ENCODE data around the gene ARHGAP22. TPM values are rescaled to one million over a fixed set of nuclear protein-coding genes. Genes with fewer than 3 reads are reported as not detected.

The ARHGAP22 gene
- total RNA-seq, 1 experiment from 2014 or later: 255 TPM

DNA sequence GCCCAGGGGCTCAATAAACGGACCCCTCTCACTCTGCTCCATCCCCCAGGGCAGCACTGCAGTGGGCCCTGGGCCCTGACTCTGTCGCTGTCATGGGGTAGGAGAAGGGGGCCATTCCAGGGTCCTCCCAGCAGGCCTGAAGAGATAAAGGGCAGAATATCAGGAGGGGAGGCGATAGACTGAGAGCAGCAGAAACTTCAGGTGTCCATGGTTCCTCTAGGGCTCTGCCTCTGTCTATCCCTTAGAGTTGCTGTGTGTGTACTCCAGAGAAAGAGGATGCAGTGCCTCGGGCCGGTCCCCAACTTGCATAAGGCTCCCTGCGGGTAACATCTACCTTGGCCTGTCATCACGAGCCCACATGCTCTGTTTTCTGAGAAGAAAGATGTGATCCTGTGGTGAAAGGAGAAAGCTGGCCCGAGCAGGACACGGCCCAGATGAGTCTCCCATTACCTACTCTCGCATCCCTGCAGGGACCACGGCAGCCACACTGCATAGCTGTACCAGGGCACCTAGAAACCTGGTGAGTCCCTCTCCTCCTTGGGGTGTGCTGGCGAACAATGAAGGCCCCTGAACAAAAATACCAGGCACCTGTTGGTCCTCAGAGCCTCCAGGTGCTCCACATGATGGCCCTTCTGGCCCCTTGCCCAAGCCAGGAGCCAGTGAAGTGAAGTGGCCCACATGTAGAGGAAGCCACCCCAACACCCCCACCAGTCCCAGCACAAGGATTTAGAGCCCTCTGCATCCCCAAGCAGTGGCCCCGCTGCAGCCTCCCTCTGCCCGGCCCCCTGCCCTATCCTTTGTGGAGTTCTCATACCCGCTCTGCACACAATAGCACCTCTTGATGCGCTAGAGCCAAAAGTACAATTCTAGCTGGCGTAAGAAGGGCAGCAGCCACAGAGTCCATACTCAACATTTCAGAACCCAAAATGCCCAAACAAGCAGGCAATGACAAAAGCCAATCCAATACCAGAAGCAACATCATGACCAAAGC, 106.8 kb downstream of the ARHGAP22 start:
- no peak for DNase-seq (ENCODE audit: low read depth)

GRCh38 chr10:48496831-48497779, 107.8 kb downstream of the ARHGAP22 start:
- DNase-seq (ENCODE audit: low read depth): peak; percentile 77

DNA sequence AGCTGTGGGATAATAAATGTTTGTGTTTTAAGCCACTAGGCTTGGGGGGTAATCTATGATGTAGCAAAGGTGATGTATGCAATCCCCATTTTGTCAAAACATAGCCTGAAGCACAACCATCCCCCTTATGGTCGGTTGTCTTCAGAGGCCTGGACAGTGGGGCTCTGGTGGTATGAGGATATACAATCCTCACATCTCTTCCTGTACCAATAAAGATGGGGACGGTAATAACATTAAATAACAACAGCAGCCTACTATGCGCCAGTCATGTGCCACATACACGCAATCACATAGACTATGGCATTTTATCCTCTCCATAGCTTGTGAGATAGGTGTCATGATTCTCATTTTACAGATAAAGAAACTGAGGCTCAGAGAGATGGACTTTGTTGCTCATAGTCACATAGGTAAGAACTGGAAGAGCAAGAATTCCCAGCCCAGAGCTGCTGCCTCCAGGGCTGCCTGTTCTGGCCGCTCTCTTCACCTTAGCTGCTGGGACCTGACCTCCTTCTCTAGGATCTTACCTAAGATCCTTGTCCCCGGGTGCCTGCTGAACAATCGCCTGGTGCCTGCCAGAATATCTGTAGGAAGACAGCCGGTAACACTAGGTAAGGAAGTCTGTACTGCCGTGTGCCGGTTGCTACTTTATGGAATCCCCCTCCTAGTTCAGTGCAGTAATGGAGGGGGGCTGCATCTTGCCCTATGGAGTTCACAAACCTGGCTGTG, 108.6 kb downstream of the ARHGAP22 start:
- DNase-seq (ENCODE audit: low read depth): no peak

GRCh38 chr10:48495282-48496045, 109.4 kb downstream of the ARHGAP22 start:
- no peak for DNase-seq (ENCODE audit: low read depth)

GRCh38 chr10:48494611-48495010, 110.3 kb downstream of the ARHGAP22 start:
- DNase-seq (ENCODE audit: low read depth): no peak

DNA sequence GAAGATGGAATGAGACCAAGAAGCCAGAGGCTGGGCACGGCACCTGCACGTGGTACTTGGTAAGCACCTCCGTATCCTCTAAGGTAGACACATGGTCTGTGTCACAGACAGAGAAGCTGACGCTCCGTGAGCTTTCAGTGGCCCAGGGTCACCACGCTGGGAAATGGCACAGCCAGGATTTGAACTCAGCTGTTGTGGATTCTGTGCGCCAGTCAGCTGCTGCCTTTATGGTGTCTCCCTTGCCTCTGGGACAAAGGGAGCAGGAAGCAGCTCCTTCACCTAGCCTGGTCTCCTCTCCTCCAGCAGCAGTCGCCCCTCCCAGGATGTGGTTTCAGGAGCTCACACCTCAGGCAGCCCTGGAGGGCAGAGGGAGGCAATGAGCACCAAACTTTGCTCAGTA, 110.8 kb downstream of the ARHGAP22 start:
- no peak for DNase-seq (ENCODE audit: low read depth)

GRCh38 chr10:48493083-48493871, 111.6 kb downstream of the ARHGAP22 start:
- no peak for DNase-seq (ENCODE audit: low read depth)

GRCh38 chr10:48492201-48492600, 112.7 kb downstream of the ARHGAP22 start:
- DNase-seq (ENCODE audit: low read depth): no peak

- no peak for DNase-seq (ENCODE audit: low read depth)
Measured at GRCh38 chr10:48491392-48492139, 113.3 kb downstream of the ARHGAP22 start.

DNA sequence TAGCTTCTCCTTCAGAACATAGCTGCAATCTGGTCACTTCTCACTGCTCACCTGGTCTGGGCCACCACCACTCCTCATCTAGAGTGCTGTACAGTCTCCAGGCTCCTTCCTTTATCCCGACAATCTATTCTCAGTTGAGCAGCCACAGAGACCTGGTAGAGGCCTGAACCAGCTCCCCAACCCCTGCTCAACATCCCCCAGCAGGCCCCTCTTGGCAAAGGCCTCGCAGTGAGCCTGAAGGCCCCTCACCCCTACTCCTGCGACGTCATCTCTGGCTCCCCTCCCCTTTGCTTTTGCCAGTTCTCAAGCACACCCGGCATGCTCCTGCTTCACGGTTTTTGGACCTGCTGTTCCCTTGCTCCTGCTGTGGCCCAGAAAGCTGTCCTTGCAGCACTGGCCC, 113.9 kb downstream of the ARHGAP22 start:
- no peak for DNase-seq (ENCODE audit: low read depth)

- no peak for DNase-seq (ENCODE audit: low read depth)
Measured at GRCh38 chr10:48490571-48490940, 114.3 kb downstream of the ARHGAP22 start.

GRCh38 chr10:48489099-48489498, 115.8 kb downstream of the ARHGAP22 start:
- DNase-seq (ENCODE audit: low read depth): no peak

DNA sequence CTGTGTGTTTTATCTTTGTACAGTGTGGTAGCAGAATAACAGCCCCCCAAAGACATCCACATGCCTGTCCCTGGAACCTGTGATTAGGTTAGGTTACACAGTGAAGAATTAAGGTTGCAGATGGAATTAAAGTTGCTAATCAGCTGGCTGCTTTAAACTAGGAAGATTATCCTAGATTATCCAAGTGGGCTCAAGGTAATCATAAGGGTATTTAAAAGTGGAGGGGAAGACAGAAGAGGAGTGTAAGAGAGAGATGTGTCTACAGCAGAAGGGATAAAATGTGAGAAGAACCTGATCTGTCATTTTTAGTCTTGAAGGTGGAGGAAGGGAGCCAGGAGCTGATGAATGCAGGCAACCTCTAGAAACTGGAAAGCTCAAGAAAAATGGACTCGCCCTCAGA, 117.6 kb downstream of the ARHGAP22 start:
- DNase-seq (ENCODE audit: low read depth): no peak

GRCh38 chr10:48485711-48486110, 119.2 kb downstream of the ARHGAP22 start:
- no peak for DNase-seq (ENCODE audit: low read depth)

- no peak for DNase-seq (ENCODE audit: low read depth)
Measured at GRCh38 chr10:48484911-48485310, 120.0 kb downstream of the ARHGAP22 start.

DNA sequence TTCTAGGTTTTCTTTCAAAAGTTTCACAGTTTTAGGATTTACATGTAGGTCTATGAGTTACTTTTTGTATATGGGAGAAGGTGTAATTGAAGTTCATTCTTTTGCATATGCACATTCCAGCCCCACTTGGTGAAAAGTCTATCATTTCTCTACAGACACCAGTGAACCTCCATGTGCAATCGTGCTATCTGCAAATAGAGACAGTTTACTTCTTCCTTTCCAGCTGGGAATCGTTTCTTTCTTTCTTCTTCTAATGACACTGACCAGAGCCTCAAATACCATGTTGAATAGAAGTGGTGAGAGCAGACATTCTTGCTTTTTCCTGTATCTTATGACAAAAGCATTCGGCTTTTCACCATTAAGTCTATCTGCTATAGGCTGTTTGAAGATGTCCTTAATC, 122.7 kb downstream of the ARHGAP22 start:
- no peak for DNase-seq (ENCODE audit: low read depth)

GRCh38 chr10:48481385-48481784, 123.5 kb downstream of the ARHGAP22 start:
- no peak for DNase-seq (ENCODE audit: low read depth)

DNA sequence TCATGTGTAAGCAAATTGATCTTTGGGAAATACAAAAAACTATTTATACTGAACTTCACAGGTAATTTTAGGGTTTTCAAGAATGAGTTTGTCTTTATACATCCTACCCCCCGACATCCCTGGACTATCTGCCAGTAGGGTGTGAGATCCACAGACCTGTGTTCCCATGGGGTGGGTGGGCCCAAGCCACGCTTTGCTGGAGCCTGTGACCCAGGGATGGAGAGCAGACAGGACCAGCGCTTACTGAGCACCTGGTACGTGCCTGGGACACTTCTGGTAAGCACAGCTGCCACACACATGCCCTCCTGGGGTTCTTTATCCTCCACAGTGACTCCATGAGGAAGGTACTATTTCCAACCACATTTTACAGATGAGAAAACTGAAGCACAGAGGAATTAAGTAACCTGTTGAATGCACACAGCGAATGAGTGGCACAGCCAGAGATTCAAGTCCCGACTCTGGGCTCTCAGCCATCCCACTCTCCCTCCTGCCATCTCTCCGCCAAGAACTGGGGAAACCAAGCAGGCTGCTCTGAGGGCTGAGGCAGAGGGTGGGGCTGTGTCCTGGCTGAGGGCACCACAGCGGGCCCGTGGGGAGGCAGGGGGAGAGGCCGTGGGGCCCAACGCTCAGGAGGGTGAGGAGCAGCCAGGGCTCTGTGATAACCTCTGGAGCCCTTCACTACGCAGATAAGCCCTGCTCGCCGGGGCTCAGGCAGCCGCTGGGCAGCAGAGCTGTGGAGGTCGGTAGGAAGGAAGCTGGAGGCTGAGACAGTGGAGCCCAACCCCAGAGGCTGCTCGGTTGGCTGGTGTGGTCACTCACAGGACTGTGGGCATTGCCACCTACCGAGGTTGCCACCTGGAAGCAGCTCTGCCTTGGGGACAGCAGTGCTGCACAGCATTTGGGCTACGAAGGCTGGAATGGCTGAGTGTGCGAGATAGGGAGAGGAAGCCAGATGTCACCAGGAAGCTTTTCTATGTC, 124.2 kb downstream of the ARHGAP22 start:
- DNase-seq (ENCODE audit: low read depth): no peak
